HUDEP-2 (cell line): Measurements from ENCODE around the gene DSCAML1.
"Not testable (repeated sequence)": the region's sequence is repeated elsewhere in the genome, so short reads cannot be mapped to it uniquely, and the experiment has no call there.

ENCODE experiments used
- DNase-seq, 76 experiments: peaks; one replicate each; lab custom pipeline; 2025; ENCODE audit not compliant: unreplicated experiment in 76 of 76; lab: John Stamatoyannopoulos, UW

DSCAML1 gene

DNA sequence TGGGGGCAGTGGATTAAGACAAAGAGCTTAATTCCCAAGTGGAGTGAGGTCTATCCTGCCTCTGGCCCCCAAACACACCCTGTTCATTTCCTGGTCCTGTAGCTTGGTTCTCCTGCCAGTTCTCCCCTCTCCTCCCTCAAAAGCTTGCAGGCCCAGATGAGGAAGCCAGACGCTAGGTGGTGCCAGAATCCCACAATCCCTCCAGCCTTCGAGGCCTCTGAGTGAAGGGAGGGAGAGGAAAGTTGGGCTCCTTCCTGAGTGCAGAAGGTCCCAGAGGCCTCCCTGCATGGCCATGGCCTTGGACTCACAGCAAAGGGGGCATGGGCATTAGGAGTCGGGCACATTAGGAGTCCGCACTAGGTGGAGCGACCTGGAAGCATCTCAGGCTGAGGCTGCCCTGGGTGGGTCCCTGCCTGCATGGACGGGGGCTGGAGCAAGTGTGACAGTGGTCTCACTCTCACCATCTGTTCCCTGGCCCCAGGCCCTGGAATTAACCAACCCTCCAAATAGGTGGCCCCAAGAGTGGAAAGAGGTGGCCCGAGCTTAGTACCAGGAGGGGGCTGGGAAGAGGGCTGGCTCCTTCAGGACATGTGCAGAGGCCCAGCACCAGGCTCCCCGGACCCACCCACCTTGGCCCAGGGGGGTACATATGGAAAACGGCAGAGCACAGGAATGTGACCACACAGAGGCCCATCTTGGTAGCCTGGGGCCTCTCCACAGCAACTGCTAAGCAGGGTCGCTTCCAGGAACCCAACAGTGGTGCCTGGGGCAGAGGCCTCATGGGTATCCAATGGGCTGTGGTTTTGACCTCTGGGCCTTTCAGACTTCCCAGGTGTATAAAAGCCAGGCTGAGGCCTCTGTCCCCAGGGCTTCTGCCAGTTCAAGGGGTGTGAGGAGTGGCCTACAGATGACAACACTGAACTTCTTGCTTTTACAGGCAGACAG is 22.4 kb upstream of the DSCAML1 start:
- peak in 17 of 76 experiments; percentile 2 to 53 (median 23) for DNase-seq

DNA sequence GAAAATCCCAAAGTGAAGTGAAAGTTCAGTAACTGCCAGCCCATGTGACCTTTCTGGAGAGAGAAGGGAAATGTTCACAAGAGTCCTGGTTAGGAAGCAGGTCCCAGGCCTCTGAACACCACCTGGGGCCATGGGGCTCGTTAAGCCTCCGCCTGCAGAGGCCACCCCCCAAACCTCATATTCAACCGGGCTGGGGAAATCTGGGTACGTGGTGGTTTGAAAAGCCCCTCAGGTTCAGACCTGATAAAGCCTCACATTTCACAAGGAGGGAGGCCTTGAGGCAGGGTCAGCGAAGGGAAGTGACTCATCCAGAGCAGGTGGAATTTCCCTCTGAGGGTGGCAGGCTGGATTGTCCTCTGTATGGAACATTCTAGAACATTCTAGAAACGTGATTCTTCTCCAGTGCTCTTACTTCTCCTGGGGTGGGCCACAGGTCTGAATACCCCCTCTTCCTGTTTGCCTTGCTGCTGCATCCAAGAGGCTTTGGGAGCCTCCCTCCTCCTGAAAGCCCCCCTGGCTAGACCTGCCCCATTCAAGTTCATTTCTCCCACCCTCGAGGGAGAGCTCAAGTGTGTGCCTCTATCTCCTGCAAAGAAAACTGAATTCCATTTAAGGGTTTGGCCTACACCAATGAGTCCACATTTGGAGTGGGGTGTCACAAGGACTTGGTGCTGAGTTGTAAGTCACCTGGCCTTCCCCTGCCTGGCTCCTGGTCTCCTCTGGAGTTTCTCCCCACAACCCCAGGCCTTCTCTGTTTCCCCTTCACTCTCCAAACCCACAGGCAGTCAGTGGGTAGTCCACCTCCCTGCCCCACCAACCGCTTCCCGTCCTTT is 21.2 kb upstream of the DSCAML1 start:
- DNase-seq = no peak

DNA sequence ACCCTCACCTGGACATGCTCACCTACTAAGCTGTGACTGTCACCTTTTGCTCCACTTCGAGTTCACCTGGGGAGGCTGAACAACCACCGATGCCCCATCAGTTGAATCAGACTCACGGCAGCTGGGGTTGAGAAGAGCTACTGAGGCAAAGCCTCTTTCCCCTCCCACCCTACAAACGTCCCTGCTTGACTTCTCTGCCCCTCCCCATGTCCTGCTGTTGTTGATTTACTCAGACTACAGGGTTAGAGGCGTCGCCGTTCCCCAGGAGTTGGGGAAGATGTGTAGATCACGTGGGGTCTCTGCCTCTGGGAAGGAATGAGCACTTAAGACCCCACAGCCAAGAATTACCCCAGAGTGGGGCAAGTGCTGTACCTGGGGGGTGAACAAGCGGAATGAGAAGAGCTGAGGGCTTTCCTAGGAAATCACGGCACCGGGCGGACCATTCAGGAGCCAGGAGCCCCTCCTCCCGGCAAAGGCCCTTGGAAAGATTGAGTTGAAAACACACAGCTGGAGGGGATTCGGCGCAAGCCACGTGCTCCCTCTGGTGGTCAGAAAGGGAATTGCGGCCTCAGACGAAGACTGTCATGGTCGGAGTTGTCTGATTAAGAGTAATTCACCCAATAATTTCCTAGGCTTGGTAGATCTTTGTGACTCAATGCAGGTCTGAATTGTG is 20.5 kb upstream of the DSCAML1 start:
- peak in 49 of 76 experiments; percentile 4 to 72 (median 33) for DNase-seq

GRCh38 chr11:117816846-117817367 is 19.9 kb upstream of the DSCAML1 start:
- no peak for DNase-seq

DNA sequence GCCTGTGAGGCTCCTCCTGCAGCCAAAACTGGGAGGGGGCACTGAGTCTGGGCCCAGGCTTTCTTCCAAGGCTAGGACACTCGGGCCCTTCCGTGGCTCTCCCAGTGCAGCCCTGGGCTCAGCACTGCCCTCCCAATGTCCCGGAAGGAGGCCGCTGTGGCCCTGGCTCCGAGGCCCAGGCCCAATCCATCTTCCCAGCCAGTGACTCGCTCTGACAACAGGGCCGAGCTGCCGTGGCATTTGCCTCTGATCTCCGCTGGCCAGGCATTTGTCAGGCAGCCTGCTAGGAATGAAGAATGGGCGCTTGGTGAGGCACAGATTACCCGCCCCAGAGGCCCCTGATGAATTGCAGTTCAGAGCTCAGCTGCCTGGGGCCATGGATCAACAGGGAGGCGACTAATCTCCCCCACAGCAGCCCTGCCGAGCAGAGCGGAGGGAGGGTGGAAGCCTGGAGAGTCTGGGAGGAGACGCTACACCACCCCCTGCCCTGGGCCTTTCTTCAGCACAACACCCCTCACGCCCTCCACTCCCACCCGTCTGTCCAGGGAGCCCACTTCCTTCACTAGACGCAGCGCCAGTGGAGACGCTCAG is 19.2 kb upstream of the DSCAML1 start:
- DNase-seq = no peak

DNA sequence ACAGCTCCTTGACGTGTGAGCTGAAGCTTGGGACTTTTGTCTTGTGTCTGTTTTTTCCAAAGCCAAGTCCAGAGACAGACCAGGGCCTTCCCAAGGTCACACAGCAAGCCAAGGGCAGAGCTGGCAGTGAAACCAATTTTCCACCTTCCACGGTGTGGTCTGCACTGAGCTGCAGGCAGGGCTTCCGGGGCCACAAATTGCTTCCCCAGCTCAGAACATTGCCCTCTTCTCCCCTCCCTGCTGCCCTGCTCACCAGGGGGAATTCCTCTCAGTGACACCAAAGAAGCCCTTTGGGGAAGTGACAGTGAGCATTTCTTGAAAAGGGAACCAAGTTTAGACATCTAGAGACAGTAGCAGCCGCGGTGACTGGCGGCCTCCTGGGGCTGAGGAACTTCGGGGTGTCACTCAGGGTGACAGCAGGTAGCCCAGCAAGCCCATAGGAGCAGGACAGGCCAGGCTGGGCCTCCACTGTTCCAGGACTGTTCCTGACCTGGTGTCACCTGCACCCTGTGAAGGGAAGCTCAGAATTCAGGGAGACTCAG is 18.3 kb upstream of the DSCAML1 start:
- no peak for DNase-seq

GRCh38 chr11:117814766-117815261 is 17.8 kb upstream of the DSCAML1 start:
- no peak for DNase-seq

- no peak for DNase-seq
Observed at GRCh38 chr11:117814204-117814765, 17.3 kb upstream of the DSCAML1 start.

- not testable (repeated sequence) for DNase-seq
Observed at GRCh38 chr11:117810056-117810451, 13.0 kb upstream of the DSCAML1 start.

- peak in 6 of 76 experiments; percentile 1 to 21 (median 8) for DNase-seq
Observed at GRCh38 chr11:117809236-117810055, 12.4 kb upstream of the DSCAML1 start.

- no peak for DNase-seq
Observed at GRCh38 chr11:117808784-117809183, 11.8 kb upstream of the DSCAML1 start.

GRCh38 chr11:117807482-117808327 is 10.7 kb upstream of the DSCAML1 start:
- peak in 37 of 76 experiments; percentile 4 to 56 (median 25) for DNase-seq

DNA sequence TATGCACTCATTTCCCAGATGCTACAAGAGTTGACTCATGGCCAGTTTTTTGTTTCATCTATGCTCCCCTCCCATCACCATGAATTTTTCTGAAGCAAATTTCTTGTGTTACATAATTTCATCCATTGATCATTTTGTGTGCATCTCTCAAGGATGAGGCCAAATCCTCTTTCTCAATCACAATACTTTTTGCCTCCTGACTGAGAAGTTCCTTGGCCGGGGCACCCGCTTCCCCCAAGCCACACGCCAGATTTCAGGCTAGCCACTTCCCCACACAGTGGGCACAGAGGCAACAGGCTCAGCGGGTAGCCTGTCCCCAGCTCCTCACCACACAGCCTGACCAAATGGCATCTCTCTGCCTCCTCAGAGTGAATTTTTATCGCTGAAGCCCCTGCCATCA is 9.8 kb upstream of the DSCAML1 start:
- no peak for DNase-seq

GRCh38 chr11:117805045-117805444 is 8.0 kb upstream of the DSCAML1 start:
- DNase-seq = no peak

DNA sequence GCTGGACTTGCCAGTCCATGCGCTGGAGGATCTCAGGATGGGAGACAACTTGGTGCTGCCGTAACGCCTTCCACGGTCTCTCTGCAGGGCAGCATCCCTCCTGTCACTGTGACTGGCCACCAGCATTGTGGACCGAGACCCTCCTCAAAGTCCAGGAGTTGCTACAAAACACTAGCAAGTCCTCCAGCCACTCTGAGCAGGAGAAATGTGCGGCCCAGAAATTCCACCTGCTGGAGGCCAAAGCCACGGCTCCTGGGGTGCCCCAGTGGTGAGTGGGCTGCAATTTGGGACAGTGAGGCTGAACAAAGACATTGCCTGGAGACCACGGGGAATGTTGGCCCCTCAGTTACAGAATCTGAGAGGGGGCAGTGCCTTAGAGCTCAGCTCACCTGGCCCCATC is 6.9 kb upstream of the DSCAML1 start:
- no peak for DNase-seq

DNA sequence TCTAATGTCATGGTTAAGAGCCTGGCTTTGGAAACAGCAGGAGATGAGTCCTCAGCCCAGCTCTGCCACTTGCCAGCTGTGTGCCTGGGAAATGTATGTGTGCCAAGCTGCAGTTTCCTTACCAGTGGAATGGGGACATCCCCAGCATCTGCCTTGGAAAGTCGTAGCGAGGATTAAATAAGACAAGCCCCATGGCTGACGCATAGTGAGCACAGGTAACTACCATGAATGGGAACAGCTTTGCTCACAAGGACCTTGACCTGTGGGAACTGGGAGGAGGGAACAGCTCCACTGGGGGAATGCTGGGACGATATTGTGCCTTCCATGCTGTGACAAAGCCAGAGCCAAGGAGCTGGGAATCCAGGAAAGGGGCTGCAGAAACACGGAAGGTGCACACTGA is 2.6 kb upstream of the DSCAML1 start:
- no peak for DNase-seq

GRCh38 chr11:117796456-117796871 is 552 bp downstream of the DSCAML1 start:
- DNase-seq = no peak
